ENCODE results near the gene DENND4B.

The DENND4B gene

DNA sequence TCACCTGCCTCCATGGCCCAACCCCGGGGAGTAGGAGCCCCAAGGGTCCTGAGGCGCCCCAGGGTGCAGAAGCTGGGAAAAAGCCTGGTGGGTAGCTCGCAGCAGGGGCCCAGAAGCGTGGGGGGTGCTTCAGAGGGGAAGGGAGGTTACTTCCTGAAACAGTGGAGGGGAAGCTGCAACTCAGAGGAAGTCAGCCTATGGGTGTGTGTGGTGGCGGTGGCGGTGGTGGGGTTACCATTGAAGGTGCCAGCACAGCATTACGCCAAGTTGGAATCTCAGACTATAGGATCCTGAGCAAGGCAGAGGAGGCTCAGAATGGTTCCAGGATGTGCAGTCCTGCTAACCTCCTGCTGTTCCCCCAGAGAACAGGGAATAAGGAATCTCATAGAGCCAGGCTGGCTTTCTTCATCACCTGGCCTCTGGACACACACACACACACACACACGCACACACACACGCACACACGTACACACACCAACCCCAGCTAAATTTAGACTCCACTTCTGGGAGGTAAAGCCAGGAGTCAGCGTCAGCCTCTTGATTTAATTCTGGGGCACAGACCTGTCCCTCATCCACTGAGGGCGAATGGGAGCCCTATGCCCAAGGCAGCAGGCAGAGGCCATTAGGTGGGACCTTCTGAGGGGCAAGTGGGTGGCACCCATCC lies 1.3 kb downstream of the DENND4B start:
- DNase-seq = no peak

DNA sequence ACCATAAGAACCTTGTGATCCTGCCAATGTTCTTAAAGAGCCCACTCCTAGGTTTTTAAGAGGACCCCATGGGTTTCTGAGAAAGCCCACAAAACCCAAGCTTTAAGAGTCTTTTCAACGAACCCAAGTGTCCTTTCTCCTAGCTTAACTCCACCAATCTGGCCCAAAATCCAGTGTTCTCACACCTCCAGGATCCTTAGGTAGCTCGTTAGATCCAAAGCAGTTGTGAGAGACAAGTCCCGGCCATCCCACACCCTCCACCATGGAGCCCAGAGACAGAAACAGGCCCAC lies 1.7 kb downstream of the DENND4B start:
- no peak for DNase-seq

DNA sequence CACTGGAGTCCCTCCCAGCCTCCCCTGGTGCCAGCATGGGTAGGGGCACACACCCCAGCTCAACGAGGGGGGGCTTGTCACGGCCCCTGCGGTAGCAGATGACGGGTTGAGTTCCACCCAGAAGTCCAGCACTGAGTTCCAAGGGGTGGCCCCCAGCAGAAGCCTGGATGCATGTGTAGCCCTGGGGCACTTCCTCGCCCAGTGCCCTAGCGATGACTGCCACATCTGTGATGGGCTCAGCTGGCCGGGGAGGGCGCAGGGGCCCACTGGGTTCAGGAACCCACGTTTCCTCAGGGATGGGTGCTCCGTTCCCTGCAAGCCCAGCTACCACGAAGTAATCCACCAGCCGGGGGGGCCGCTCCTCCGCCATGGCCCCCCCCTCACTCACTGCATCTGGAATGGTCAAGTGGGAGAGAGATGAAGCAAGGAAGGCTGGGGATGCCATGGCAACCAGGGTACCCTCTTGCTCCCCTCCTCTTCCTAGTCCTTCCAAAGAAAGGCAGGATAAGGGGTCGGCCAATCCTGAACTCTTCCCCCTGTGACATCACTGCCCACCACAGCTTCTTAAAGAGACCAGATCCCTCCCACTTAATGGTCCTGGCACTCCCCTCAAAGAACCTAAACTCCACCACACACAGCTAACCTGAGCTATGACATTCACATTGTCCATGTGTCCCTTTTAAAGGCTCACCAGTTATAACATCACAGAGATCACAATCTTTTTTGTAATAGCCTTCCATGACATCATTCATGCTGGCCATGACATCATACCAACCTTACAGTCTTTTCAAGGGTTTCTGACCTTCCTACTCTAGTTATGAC lies 2.3 kb downstream of the DENND4B start:
- DNase-seq = no peak

DNA sequence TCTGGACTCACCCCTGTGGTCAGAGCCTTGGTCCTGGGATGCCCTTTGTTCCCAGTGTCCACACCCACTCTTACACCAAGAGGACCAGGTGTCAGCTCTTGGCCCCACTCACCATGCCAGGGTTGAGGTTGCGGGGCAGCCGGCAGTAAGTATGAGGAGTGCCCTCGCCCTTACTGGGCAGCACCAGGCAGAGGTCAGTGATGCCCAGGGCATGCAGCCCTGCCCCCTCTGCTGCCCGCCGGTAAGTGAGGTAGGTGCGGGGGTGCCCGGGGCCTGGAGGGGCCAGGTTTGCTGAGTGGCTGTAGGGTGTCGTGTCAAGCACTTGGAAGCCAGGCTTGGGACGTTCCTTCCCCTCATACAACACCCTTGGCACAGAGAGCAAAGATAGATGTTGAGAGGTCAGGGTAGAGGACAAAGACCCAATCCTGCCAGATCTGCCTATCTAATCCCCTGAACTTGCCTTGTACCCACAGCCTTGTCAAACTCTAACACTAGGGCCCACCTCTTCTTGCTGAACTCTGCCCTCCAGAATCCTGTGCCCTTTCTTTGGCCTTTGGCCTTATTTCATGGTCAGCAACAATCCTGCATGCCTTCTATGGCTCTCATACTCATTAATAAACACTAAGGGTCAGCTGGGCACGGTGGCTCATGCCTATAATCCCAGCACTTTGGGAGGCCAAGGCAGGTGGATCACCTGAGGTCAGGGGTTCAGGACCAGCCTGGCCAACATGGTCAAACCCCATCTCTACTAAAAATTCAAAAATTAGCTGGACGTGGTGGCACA lies 3.6 kb downstream of the DENND4B start:
- DNase-seq = no peak

DNA sequence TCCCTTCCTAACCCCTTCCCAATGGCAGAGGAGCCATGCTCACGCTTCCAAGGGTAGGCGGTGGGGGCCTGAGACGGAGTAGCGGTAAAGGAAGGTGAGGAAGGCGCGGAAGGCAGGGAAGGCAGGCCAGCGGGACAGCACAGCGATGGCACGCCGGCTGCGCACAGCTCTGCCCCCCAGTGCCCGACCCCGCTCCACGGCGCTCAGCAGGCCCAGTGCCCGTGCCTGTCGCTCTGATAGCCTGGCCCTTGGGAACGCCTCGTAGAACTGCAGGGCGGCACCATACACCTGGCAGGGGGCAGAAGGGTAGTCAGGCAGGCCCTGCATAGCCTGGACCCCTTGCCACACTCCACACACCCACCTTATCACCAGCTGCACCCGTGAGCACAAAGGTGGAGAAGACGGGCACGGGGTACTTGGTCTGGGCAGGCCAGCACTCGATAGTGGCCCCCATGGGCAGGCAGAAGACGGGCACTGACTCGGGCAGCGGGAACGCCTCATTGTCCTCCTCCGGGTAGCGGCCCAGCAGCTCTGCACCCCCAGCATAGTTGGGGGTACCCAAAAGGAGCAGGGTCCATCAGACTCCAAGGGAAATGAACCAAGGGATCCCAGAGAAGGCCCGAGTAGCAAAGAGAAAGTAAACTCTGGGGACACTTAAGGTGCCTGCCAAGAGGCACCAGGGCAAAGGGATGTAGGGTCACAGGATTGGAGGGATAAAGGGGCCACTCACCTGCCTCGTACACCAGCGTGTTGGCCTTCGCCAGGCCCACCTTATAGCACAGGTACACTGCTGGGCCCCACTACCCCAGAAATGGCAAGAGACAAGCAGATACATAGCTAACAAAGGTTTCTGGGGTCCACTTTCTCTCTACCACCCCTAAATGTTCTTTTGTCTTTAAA lies 4.4 kb downstream of the DENND4B start:
- DNase-seq = no peak

DNA sequence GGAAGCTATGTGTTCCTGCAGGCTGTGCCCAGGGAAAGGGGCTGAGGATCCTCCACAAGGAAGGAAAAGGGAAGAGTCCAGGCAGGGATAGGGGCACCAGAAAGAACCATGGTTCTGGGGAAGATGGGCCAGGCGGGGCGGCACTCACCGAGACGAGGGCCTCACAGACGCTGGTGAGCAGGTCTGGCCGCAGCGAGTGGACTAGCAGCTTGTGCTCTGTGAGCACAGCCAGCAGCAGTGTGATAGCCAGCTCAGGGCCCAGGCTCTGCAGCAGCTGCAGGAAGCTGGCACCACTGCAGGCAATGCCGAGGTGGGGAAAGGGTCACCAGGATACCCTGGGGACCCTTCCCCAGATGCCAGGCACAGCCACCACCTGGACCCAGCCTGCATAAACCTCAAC lies 5.8 kb downstream of the DENND4B start:
- DNase-seq = no peak

DNA sequence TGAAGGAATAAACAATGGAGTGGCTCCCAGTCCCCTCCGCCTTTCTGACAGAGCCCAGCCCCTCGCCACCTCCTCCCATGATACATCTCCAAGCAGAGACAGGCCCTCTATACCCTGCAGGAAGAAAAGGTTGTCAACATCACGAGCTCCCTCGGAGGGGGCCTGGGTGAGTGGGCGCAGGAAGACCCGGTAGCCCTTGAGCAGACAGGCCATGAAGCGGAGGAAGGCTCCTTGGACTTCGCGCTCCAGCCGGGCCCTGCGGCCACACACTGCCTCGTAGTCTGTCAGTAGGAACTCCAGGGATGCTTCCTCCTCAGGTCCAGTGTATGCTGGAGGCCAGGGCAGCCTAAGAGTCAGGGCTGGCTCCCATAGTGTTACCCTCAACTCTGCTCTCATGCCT lies 7.0 kb downstream of the DENND4B start:
- DNase-seq = no peak

DNA sequence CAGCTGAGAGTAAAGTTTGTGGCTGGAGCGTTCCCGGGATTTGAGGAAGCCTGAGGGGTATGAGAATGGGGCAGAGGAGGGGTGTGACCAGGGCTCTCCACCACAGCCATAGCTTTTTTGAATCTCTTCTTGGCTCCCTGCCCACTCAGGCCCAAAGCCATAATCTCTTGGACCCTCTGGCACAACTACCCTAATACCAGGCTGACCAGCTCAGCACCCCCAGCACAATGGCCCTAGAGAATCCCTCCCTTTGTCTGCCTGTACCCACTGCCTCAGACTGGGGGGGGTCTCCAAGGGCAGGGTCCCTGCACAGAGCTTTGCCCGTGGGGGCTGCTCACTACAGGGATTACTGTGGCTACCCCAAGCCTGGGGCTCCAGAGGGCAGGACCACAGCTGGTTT lies 7.5 kb downstream of the DENND4B start:
- no peak for DNase-seq

DNA sequence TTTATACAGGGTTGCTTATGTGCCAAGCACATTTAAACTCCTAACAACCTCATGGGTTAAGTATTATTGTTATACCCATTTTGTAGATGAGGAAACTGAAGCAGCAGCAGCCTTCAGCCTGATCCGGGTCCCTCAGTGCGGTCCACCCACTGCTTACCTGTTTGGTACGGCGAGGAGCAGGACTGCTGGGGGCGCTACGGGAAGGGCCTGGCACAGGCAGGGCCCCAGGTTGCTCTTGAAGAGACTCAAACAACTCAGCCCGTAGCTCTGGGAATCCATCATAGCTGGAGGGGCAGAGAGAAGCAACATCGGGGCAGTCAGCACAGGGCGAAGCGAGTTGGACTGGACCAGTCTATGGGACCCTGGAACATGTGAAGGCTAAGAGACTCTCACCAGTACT lies 9.2 kb downstream of the DENND4B start:
- no peak for DNase-seq

DNA sequence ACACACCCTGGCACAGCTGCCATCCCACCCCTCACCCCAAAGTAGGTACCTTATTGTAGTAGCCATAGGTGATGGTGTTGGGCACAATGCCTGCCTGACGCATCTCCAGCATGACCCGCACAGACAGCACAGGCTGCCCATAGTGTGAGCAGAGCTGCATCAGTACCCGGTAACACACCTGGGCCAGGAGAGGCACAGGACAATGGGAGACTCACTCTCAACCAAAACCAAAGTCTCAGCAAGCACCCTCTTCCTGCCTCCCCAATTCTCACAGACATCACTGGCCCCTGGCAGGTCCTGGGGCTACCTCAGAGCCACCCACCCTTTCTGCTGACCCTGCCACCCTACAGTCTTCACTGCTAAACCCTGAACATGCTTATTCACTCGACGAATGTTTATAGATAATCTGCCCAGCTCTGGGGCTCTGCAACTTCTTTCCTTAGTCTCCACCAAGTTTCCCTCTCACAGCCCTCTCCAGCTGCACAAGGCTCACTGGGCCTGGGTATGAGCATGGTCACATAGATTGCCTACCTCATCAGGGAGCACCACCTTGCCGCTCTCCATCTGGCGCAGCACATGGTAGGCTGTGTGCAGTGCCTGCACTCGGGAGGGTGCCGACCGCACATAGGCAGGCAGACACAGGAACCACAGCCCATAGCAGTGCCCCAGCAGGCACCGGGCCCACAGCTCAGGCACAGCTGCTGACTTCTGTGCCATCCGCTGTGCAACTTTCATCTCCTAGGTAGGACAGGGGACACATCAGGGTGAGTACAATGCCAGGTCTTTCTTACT lies 10.3 kb downstream of the DENND4B start:
- no peak for DNase-seq

DNA sequence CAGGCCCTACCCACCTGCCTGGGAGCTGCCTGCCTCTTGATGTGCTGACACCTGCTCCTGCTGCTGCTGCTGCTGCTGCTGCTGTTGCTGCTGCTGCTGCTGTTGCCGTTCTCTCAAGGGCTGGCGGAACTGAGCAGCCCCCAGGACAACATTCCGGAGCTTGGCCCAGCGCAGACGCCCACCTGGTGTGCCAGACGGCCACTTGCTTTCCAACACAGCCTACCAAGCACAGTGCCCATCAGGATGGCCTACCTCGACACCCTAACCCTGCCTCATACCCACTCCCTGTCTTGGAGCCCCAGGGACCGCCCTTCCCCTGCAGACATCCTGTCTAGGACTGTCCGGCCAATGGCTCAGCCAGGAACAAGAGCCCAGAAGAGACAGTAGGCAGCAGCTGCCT lies 11.8 kb downstream of the DENND4B start:
- DNase-seq = no peak

DNA sequence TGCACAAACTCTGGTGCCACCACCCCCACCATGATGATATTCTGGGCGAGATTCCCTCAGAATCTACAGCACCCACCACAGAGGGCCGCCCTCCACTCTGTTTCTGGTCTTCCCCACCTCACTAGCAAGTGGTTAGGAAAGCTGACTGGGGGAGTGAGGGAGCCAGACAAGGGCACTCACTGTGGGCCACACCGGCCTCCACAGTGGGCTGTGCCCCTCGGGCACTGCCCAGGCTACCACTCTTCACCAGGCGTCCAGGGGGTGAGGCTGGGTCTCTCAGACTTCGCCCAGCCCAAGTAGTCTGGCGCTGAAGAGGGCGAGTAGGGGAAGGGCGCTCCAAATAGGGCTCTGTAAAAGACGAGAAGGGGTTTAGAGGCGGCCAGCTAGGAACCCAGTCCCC lies 12.6 kb downstream of the DENND4B start:
- DNase-seq = no peak

DNA sequence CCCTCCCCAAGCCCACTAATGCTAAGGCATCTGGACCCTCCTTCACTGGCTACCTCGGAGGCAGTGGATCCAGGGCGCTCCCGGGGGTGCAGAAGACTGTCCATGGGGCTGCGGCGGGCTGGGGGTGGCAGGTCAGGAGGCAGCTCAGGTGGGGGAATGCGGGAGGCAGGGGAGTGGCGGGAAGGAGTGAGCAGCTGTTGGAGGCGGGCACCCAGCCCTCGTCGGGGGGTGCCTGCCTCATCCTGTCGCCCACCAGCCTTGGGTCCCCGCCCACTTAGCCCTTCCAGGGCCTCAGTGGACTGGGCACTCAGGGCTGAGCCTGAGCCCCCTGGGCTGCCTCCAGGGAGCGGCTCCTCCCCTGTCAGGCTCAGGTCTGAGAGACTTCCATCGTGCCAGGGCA lies 13.1 kb downstream of the DENND4B start:
- no peak for DNase-seq

DNA sequence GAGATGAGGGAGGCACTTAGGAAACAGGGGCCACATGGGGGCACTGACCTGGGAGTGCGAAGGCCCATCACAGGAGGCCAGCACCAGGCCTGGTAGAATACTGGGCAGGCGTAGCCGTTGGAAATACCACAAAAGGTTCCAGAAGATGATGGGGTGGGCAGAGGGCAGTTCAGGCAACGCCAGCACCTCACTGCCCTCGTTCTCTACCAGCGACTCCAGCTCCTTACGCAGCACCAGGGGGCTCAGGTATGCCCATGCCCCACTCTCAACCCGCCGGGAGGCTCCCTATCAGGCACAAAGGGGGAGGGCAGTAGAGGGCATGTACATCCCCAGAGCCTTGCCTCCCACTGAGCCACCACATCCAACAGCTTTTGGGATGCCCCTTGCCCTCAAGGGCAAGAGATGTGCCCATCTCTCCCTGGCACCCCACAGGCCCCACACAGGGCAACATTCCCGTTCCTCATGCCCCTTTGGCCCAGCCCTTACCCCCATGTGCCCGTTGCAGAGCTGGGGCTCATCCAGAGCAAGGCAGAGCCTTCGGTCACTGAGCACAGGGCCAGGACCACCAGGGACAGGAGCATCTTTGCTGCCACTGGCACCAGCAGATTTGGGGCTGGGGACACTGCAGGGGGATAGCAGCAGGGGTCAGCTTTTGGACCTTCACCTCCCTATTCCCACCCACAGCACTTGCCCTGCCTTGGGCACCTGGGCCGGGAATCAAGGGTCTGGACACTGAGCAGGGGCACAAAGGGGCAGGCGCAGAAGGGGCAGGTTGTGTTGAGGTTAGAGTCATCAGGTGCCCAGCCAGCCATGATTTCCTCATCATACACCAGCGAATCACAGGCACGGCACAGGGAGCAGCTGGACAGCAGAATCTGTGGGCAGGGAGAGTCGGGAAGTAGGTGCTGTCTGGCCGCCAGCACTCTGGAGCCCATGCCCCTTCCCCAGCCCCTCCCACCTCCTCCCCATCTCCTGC lies 14.1 kb downstream of the DENND4B start:
- DNase-seq = no peak

DNA sequence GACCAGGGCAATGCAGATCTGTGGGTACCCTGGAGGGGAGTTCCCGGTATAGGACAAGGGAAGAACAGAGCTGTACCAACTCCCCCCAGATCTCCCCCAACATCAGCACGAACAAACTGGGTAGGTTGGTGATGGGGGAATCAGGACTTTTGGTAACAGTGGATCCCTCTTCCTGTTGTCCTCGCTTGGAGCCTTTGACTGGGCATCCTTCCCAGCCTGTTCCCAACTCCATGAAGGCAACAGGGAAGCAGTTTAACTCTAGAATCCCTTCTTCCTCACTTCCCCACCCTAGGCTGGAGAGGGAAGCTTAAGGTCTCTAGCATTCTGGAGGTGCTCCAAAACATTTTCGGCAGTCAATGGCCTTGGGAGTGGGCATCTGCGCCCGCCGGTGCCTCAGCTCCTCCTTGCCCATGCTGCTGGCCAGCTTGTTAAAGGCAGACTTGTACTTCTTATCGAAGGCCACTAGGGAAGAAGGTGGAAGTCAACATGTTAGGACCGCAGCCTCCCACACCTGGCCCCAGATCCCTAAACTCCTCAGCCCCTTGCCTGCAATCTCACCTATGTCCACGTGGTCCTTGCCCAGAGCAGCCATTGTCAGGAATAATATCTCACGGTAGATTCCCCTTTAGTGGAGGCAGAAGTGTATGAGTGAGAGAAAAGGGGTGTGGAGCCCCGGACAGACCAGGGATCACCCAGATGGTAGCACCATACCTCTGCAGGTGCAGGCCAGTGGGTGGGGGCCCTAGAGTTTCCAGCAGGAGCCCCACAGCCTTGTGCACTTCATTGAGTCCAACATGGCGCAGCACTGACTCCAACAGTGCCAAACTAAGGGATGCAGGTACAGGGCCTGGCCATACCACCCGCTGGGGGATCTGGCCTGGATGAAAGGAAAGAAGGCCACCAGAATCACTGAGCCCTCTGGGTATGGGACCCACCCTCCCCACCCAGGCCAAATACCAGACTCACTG lies 16.3 kb downstream of the DENND4B start:
- DNase-seq = no peak

DNA sequence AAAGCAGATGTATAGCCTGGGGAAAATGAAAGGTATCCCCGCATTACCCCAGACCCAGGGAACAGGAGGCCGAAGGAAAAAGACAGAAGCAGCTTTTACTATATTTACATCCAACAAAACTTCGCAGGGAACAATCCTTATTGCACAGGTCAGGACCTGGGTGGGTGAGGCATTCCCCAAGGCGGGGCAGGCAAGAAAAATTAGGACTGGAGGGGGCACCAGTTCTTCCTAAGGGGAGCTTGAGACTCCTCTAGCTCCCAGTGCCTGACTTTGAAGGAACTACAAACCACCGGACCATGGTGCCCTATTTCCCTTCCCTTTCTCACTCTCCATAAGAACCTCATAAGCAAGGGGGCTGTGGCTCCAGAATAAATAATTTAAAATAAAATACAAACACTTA lies 17.1 kb downstream of the DENND4B start:
- DNase-seq = no peak

DNA sequence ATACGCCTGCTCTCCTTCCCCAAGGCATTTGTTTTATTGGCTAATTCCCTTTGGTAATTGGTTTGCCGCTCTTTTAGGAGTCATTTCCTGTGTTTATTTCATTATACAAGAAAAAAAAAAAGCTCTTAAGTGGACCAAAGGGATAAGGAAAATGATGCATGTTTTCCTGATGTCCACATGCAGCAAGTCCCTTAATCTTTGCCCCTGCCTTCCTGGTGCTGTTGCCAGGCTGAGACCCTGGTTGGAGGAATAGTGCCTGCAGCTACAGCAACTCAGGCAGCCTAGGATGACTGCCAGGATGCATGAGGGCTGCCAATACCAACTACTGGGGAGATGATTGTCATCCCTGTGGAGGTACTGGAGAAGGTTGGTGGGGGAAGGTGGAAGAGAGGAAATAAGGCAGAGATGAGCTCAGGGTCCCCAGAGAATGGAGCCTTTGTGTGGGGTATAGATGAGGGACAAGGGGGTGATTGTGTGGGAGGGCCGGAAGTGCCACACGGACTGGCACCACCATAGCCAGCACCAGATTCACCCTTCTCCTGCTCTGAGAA lies 17.7 kb downstream of the DENND4B start:
- DNase-seq = no peak

DNA sequence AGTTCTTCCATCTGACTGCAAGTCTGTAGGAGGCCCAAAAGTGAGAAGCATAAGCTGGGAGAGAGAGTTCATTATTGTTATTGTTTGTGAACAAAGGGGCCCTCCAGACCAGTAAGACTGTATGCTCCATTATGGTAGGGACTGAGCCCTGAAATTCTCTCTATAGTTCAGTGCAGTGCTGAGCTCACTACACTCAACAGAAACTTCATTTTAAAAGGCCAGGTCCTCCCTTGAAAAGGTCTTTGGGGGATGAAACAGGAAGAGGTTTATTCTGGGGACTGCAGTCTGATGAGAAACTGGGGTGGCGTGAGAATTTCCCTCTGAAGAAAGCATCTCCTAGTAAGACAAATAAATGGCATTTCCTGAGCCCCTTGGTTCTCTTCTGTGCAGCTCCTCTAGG lies 18.3 kb downstream of the DENND4B start:
- DNase-seq = no peak

DNA sequence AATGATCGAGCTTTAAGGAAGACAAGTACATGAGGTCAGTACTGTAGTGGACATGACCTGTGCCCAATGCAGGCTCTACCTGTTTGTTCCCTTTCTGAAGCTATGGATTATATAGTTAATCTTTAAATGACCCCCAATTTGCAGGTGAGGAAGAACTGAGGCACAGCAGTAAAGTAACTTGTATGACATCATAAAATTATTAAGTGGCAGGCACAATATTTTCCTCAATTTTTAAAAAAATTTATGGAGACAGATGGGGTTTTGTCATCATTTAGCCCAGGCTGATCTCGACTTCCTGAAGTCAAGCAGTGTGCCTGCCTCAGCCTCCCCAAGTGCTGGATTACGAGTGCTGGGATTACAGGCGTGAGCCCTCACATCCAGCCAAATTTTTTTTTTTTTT lies 20.1 kb downstream of the DENND4B start:
- DNase-seq = no peak
